Measurements from ENCODE around the gene MYLK4. TPM values are rescaled to one million over a fixed set of nuclear protein-coding genes. Genes with fewer than 3 reads are reported as not detected.

Gene MYLK4
- total and polyA plus RNA-seq, 2 of the 13 experiments (the other 11 are each of a cell fraction or from before 2014, with no cell fraction given) = 0.26 to 0.29 TPM

GRCh38 chr6:2712102-2712501, 38.6 kb downstream of the MYLK4 start (continued):
- TF ChIP-seq ZBTB33 (CRISPR knock-in tag; IDR thresholded peaks at IDR 0.05) = no peak

- H3K36me3 ChIP-seq (replicated peaks in 1 of 2; ENCODE audit: control insufficient read depth in 1 of 2, insufficient read depth in 2 of 2, low read length in 2 of 2) = no peaks in the 10 kb centered on the region
These were observed 40.3 kb downstream of the MYLK4 start for GRCh38 chr6:2710412-2710811.

GRCh38 chr6:2708456-2708855, 42.3 kb downstream of the MYLK4 start:
- 39% methylated on average over 5 of the region's 5 CpGs for WGBS (ENCODE audit: low lambda C conversion rate)
- POLR2A ChIA-PET = no interaction called here
- TF ChIP-seq ZNF841 (CRISPR knock-in tag; IDR thresholded peaks at IDR 0.05; ENCODE audit: borderline replicate concordance) (no peak), THRA (CRISPR knock-in tag; IDR thresholded peaks at IDR 0.05; ENCODE audit: borderline replicate concordance) (no peak), ZNF136 (CRISPR knock-in tag; IDR thresholded peaks at IDR 0.05; ENCODE audit: low read depth) (no peak), ZNF503 (CRISPR knock-in tag; IDR thresholded peaks at IDR 0.05) (no peak), ZNF780A (CRISPR knock-in tag; IDR thresholded peaks at IDR 0.05) (no peak), ZNF383 (CRISPR knock-in tag; IDR thresholded peaks at IDR 0.05; ENCODE audit: borderline replicate concordance) (no peak), SIN3B (IDR thresholded peaks at IDR 0.05; ENCODE audit: low read length) (no peak), ZNF20 (CRISPR knock-in tag; IDR thresholded peaks at IDR 0.05) (no peak)

More at GRCh38 chr6:2710412-2710811, 40.3 kb downstream of the MYLK4 start:
- Histone ChIP-seq H3K27ac (ENCODE audit: extremely low read length, insufficient read depth, low read length) (no peak overlapping the region), H3K9me3 (ENCODE audit: low read length) (peaks cover 12% of the 10 kb centered on the region), H3K79me2 (ENCODE audit: insufficient read depth, low read length) (no peaks in the 10 kb centered on the region), H3K4me1 (ENCODE audit: insufficient read depth, low read length) (peaks cover 2% of the 10 kb centered on the region; the same call in 1 of the 2 replicates), H4K20me1 (ENCODE audit: insufficient read depth, low read length) (no peaks in the 10 kb centered on the region), H3K9ac (ENCODE audit: insufficient read depth, low read depth, low read length) (no peak overlapping the region), H3K4me3 (replicated peaks in 1 of 3; ENCODE audit: insufficient read depth in 1 of 3, low read depth in 2 of 3, low read length in 3 of 3) (no peak overlapping the region), H3K27me3 (ENCODE audit: control insufficient read depth in 1 of 2, insufficient read depth in 2 of 2, low read length in 2 of 2) (peaks cover 0 to 12% of the 10 kb centered on the region in 2 experiments; a peak in 3 of 5 replicates), H2AFZ (ENCODE audit: low read length) (no peak overlapping the region), H3K4me2 (ENCODE audit: low read depth, low read length) (no peak overlapping the region)
- ATAC-seq (no peak), FAIRE-seq (no peak), DNase-seq (ENCODE audit: low spot score) (no peak)
- POLR2A ChIA-PET = no interaction called here
- TF ChIP-seq ZNF747 (CRISPR knock-in tag; IDR thresholded peaks at IDR 0.05; ENCODE audit: borderline replicate concordance) (no peak), SP4 (CRISPR knock-in tag; IDR thresholded peaks at IDR 0.05) (no peak), ZNF441 (CRISPR knock-in tag; IDR thresholded peaks at IDR 0.05; ENCODE audit: borderline replicate concordance) (peak; percentile 95), ZNF124 (CRISPR knock-in tag; IDR thresholded peaks at IDR 0.05) (peak; percentile 99), NRL (CRISPR knock-in tag; IDR thresholded peaks at IDR 0.05; ENCODE audit: borderline replicate concordance) (no peak)
- CTCF ChIA-PET (ENCODE audit: low intra/inter-chr PET ratio, low total read pairs) = no interaction called here
- intact Hi-C loops (cut with micrococcal nuclease; ENCODE audit: unreplicated experiment) (no loop called here), in situ Hi-C loops (cut with HindIII; ENCODE audit: extremely low pct_ligation_motif_present, low pct_unique_long_range_greater_than_20kb) (no loop called here)
- BruUV-seq (replicated peaks) = no TSS peak

More at GRCh38 chr6:2708456-2708855, 42.3 kb downstream of the MYLK4 start:
- H3K9me3 ChIP-seq (ENCODE audit: low read length) = peaks cover 12% of the 10 kb centered on the region
- intact Hi-C loops (cut with micrococcal nuclease; ENCODE audit: unreplicated experiment) = no loop called here
- H3K27ac ChIP-seq (ENCODE audit: extremely low read length, insufficient read depth, low read length) = no peak overlapping the region
- no peak overlapping the region for H2AFZ ChIP-seq (ENCODE audit: low read length)
- BruUV-seq (replicated peaks) = no TSS peak
- H3K4me1 ChIP-seq (ENCODE audit: insufficient read depth, low read length) = no peaks in the 10 kb centered on the region
- peaks cover 0 to 24% of the 10 kb centered on the region in 2 experiments; a peak in 3 of 5 replicates for H3K27me3 ChIP-seq (ENCODE audit: control insufficient read depth in 1 of 2, insufficient read depth in 2 of 2, low read length in 2 of 2)
- H3K4me2 ChIP-seq (ENCODE audit: low read depth, low read length) = no peak overlapping the region
- DNase-seq (ENCODE audit: low spot score) (no peak), ATAC-seq (no peak), FAIRE-seq (no peak)
- H3K36me3 ChIP-seq (replicated peaks in 1 of 2; ENCODE audit: control insufficient read depth in 1 of 2, insufficient read depth in 2 of 2, low read length in 2 of 2) = no peaks in the 10 kb centered on the region
- H3K4me3 ChIP-seq (replicated peaks in 1 of 3; ENCODE audit: insufficient read depth in 1 of 3, low read depth in 2 of 3, low read length in 3 of 3) = no peak overlapping the region
- no peaks in the 10 kb centered on the region for H3K79me2 ChIP-seq (ENCODE audit: insufficient read depth, low read length)
- H4K20me1 ChIP-seq (ENCODE audit: insufficient read depth, low read length) = no peaks in the 10 kb centered on the region
- in situ Hi-C loops (cut with HindIII; ENCODE audit: extremely low pct_ligation_motif_present, low pct_unique_long_range_greater_than_20kb) = no loop called here
- CTCF ChIA-PET (ENCODE audit: low intra/inter-chr PET ratio, low total read pairs) = no interaction called here
- H3K9ac ChIP-seq (ENCODE audit: insufficient read depth, low read depth, low read length) = no peak overlapping the region

All from HepG2 (cell line).